ENCODE measurements around the gene ABHD2. TPM values are rescaled to one million over a fixed set of nuclear protein-coding genes. Genes with fewer than 3 reads are reported as not detected.
"Not testable (repeated sequence)": the region's sequence is repeated elsewhere in the genome, so short reads cannot be mapped to it uniquely, and the experiment has no call there.

Gene ABHD2
- total RNA-seq: 168 TPM

GRCh38 chr15:89087830-89088604, at the start of gene ABHD2:
ABHD2 (plus strand) TSS chr15:89088456; CDS start chr15:89116328, 27,872 bp downstream.
- DNase-seq (ENCODE audit: low read depth in 2 of 3, low spot score in 2 of 3): peak; percentile 91 to 100 (median 100)

- DNase-seq (ENCODE audit: low read depth in 2 of 3, low spot score in 2 of 3): no peak
Observed at GRCh38 chr15:89039142-89039541, 49.1 kb upstream of the ABHD2 start.

GRCh38 chr15:89041507-89041906, 46.7 kb upstream of the ABHD2 start:
- DNase-seq (ENCODE audit: low read depth in 2 of 3, low spot score in 2 of 3): no peak

GRCh38 chr15:89042387-89042786, 45.9 kb upstream of the ABHD2 start:
- DNase-seq (ENCODE audit: low read depth in 2 of 3, low spot score in 2 of 3): no peak

GRCh38 chr15:89043031-89044002, 44.9 kb upstream of the ABHD2 start:
- DNase-seq (ENCODE audit: low read depth in 2 of 3, low spot score in 2 of 3): no peak

- not testable (repeated sequence) for DNase-seq (ENCODE audit: low read depth in 2 of 3, low spot score in 2 of 3)
Observed at GRCh38 chr15:89049016-89049666, 39.1 kb upstream of the ABHD2 start.

GRCh38 chr15:89051875-89052274, 36.4 kb upstream of the ABHD2 start:
- DNase-seq (ENCODE audit: low read depth in 2 of 3, low spot score in 2 of 3): no peak

- DNase-seq (ENCODE audit: low read depth in 2 of 3, low spot score in 2 of 3): peak in 1 of 3 donors; percentile 57
Observed at GRCh38 chr15:89052474-89052873, 35.8 kb upstream of the ABHD2 start.

- no peak for DNase-seq (ENCODE audit: low read depth in 2 of 3, low spot score in 2 of 3)
Observed at GRCh38 chr15:89054873-89055272, 33.4 kb upstream of the ABHD2 start.

GRCh38 chr15:89057506-89058133, 30.6 kb upstream of the ABHD2 start:
- peak; percentile 63 to 91 (median 75) for DNase-seq (ENCODE audit: low read depth in 2 of 3, low spot score in 2 of 3)

- no peak for DNase-seq (ENCODE audit: low read depth in 2 of 3, low spot score in 2 of 3)
Observed at GRCh38 chr15:89058376-89058775, 29.9 kb upstream of the ABHD2 start.

GRCh38 chr15:89058876-89059405, 29.3 kb upstream of the ABHD2 start:
- no peak for DNase-seq (ENCODE audit: low read depth in 2 of 3, low spot score in 2 of 3)

GRCh38 chr15:89066280-89066679, 22.0 kb upstream of the ABHD2 start:
- DNase-seq (ENCODE audit: low read depth in 2 of 3, low spot score in 2 of 3): no peak

- no peak for DNase-seq (ENCODE audit: low read depth in 2 of 3, low spot score in 2 of 3)
Observed at GRCh38 chr15:89067751-89068150, 20.5 kb upstream of the ABHD2 start.

- DNase-seq (ENCODE audit: low read depth in 2 of 3, low spot score in 2 of 3): peak in 2 of 3 donors; percentile 74 to 88
Observed at GRCh38 chr15:89068325-89068784, 19.9 kb upstream of the ABHD2 start.

GRCh38 chr15:89070197-89071124, 17.8 kb upstream of the ABHD2 start:
- DNase-seq (ENCODE audit: low read depth in 2 of 3, low spot score in 2 of 3): peak in 1 of 3 donors; percentile 45

GRCh38 chr15:89071471-89071870, 16.8 kb upstream of the ABHD2 start:
- DNase-seq (ENCODE audit: low read depth in 2 of 3, low spot score in 2 of 3): no peak

GRCh38 chr15:89072277-89072869, 15.9 kb upstream of the ABHD2 start:
- DNase-seq (ENCODE audit: low read depth in 2 of 3, low spot score in 2 of 3): no peak
